Muscle of leg (tissue), 11 donors: ENCODE measurements around the gene EIF3D. TPM values are rescaled to one million over a fixed set of nuclear protein-coding genes. Genes with fewer than 3 reads are reported as not detected.

ENCODE experiments used
- DNase-seq: peaks from one replicate; pipeline ENCODE4 v3.0.0; 2013
- H3K27ac ChIP-seq: one replicate; pipeline ENCODE4 v1.5.1; 2013; ENCODE audit warnings: mild to moderate bottlenecking, low read length, control low read depth
- H3K27me3 ChIP-seq: one replicate; pipeline ENCODE4 v1.6.1; 2013; ENCODE audit warnings: low read length; ENCODE audit not compliant: control insufficient read depth, insufficient read depth
- H3K36me3 ChIP-seq: one replicate; pipeline ENCODE4 v1.6.1; 2013; ENCODE audit warnings: low read length; ENCODE audit not compliant: control insufficient read depth, insufficient read depth
- H3K4me1 ChIP-seq: one replicate; pipeline ENCODE4 v1.6.1; 2013; ENCODE audit warnings: low read length; ENCODE audit not compliant: control insufficient read depth, insufficient read depth
- H3K4me3 ChIP-seq: one replicate; pipeline ENCODE4 v1.5.1; 2013; ENCODE audit warnings: low read length, control low read depth
- H3K9me3 ChIP-seq: replicated peaks from 2 replicates; pipeline ENCODE4 v1.6.1; 2013; ENCODE audit warnings: low read depth, low read length; ENCODE audit not compliant: control insufficient read depth
- WGBS: methylation state at CpG from one replicate; pipeline ENCODE4 v1.1.5; 2013; ENCODE audit warnings: missing lambda C conversion rate; ENCODE audit not compliant: insufficient coverage; 5-methylcytosine and 5-hydroxymethylcytosine counted together
- polyA plus RNA-seq, 8 donors: library from polyadenylated mRNA; unstranded; fragments of 120-200 nt; gene quantifications; one replicate each; pipeline versions ENCODE4 v1.2.1 to v1.2.3, GENCODE V29; 2013; ENCODE audit warnings: inconsistent platforms in 1 of 8, low replicate concordance in 1 of 8; ENCODE audit not compliant: insufficient read length in 8 of 8, insufficient read depth in 1 of 8
- total RNA-seq: library from RNA; stranded (reverse); fragments of 120-200 nt; gene quantifications from one replicate; pipeline ENCODE4 v1.2.4, GENCODE V29; 2013

The EIF3D gene
- total and polyA plus RNA-seq, 9 donors = 170 to 214 (median 190) TPM

- no peak for DNase-seq
- Histone ChIP-seq H3K27ac (no peak overlapping the region), H3K4me1 (peaks cover 21% of the 10 kb centered on the region), H3K9me3 (no peaks in the 10 kb centered on the region), H3K4me3 (no peak overlapping the region), H3K27me3 (peaks cover 19% of the 10 kb centered on the region), H3K36me3 (no peaks in the 10 kb centered on the region)
- WGBS = 67% methylated on average over 5 of the region's 8 CpGs
Measured at GRCh38 chr22:36566720-36567119, 37.8 kb upstream of the EIF3D start.

DNA sequence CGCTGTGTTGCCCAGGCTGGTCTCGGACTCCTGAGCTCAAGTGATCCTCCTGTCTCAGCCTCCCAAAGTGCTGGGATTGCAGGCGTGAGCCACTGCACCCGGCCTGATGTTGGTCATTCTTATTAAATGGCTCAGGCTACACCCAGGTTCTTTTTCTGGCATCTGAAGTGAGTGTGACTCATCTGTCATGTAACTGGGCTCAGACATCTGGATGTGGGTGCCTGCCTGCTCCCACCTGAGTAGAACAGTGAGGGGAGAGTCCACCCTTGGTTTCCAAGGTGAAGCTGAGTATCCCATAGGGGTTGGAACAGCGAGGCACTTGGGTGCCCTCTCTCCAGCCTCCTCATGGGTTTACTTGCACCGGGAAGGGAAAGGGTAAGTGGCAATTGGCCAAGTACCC, 36.7 kb upstream of the EIF3D start:
- WGBS = 75% methylated on average over 5 of the region's 6 CpGs
- Histone ChIP-seq H3K36me3 (no peaks in the 10 kb centered on the region), H3K4me1 (peaks cover 22% of the 10 kb centered on the region), H3K27ac (no peak overlapping the region), H3K9me3 (no peaks in the 10 kb centered on the region), H3K4me3 (no peak overlapping the region), H3K27me3 (peaks cover 23% of the 10 kb centered on the region)
- no peak for DNase-seq

DNA sequence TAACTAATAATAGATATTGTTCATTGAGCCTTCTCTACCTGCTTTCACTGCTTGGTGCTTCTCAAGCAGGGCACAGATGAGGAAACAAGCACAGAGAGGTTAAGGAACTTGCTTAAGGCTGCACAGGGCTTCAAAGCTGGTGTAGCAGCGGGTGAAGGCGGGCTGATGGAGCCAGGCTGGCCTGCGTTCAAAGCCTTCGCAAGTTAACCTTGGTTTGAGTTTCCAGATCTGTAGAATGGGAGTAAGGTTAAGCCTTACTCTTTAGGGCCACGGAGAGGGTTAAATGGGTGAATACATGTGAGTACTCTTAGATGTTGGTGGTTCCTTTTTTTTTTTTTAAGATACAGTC, 36.2 kb upstream of the EIF3D start:
- no peak for DNase-seq
- Histone ChIP-seq H3K9me3 (no peaks in the 10 kb centered on the region), H3K36me3 (no peaks in the 10 kb centered on the region), H3K27ac (peak overlapping the region; percentile 47), H3K4me1 (peaks cover 22% of the 10 kb centered on the region), H3K27me3 (peaks cover 23% of the 10 kb centered on the region), H3K4me3 (no peak overlapping the region)
- 89% methylated on average over 4 of the region's 5 CpGs for WGBS

DNA sequence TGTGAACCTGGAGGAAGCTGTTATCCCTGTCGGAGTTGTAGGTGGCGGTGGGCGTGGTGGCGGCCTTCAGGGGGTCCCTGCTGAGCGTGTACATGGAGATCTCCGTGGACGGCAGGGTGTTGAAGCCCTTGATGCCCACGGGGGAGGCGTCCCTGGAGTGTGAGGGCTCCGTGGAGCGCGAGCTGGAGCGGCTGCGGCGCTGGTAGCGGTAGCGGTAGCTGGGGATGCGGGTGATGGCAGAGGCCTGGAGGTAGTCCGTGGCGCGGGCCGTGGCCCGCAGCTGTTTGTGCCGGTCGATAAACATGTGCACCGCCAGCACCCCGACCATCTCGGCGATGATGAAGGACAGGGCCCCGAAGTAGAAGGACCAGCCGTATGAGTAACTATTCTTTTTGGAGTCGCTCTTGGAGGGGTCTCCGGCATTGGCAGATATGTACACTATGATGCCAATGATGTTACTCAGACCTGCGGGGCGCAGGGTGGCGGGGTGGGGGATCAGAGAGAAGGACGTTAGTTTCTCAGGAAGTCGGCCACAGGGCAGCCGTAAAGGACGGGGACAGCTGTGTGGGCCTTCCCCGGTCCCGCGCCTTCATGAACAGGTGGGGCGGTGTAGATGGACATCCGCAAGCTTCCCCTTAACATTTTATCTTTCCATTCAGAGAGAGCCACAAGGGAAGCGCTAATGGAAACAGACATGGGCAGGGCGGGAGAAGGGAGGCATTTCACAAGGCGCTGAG, 35.6 kb upstream of the EIF3D start:
- WGBS = 74% methylated on average over 38 of the region's 48 CpGs
- Histone ChIP-seq H3K4me3 (no peak overlapping the region), H3K4me1 (peaks cover 22% of the 10 kb centered on the region), H3K27me3 (peaks cover 23% of the 10 kb centered on the region), H3K9me3 (no peaks in the 10 kb centered on the region), H3K27ac (peak overlapping the region; percentile 59), H3K36me3 (no peaks in the 10 kb centered on the region)
- DNase-seq = peak; percentile 59

GRCh38 chr22:36563898-36564297, 34.9 kb upstream of the EIF3D start:
- 50% methylated on average over 2 of the region's 5 CpGs for WGBS
- Histone ChIP-seq H3K9me3 (no peaks in the 10 kb centered on the region), H3K27me3 (peaks cover 23% of the 10 kb centered on the region), H3K36me3 (no peaks in the 10 kb centered on the region), H3K27ac (no peak overlapping the region), H3K4me1 (peaks cover 22% of the 10 kb centered on the region), H3K4me3 (no peak overlapping the region)
- DNase-seq = no peak

- peaks cover 23% of the 10 kb centered on the region for H3K27me3 ChIP-seq
- WGBS = 65% methylated on average over 6 of the region's 12 CpGs
- no peak overlapping the region for H3K4me3 ChIP-seq
- peaks cover 22% of the 10 kb centered on the region for H3K4me1 ChIP-seq
- no peak for DNase-seq
- H3K27ac ChIP-seq = no peak overlapping the region
- no peaks in the 10 kb centered on the region for H3K36me3 ChIP-seq
- no peaks in the 10 kb centered on the region for H3K9me3 ChIP-seq
Measured at GRCh38 chr22:36563444-36563843, 34.5 kb upstream of the EIF3D start.

GRCh38 chr22:36563001-36563400, 34.0 kb upstream of the EIF3D start:
- H3K4me3 ChIP-seq = no peak overlapping the region
- H3K27ac ChIP-seq = no peak overlapping the region
- H3K4me1 ChIP-seq = peaks cover 22% of the 10 kb centered on the region
- no peak for DNase-seq
- no peaks in the 10 kb centered on the region for H3K36me3 ChIP-seq
- H3K27me3 ChIP-seq = peaks cover 23% of the 10 kb centered on the region
- 100% methylated on average over 1 of the region's 3 CpGs for WGBS
- H3K9me3 ChIP-seq = no peaks in the 10 kb centered on the region

- Histone ChIP-seq H3K27me3 (peaks cover 23% of the 10 kb centered on the region), H3K9me3 (no peaks in the 10 kb centered on the region), H3K4me1 (peaks cover 22% of the 10 kb centered on the region), H3K4me3 (no peak overlapping the region), H3K27ac (no peak overlapping the region), H3K36me3 (no peaks in the 10 kb centered on the region)
- WGBS = 75% methylated on average over 8 of the region's 11 CpGs
- DNase-seq = peak; percentile 22
Measured at GRCh38 chr22:36562261-36562835, 33.4 kb upstream of the EIF3D start.

GRCh38 chr22:36561291-36561811, 32.4 kb upstream of the EIF3D start:
- no peak for DNase-seq
- Histone ChIP-seq H3K4me1 (peaks cover 22% of the 10 kb centered on the region), H3K36me3 (no peaks in the 10 kb centered on the region), H3K27ac (no peak overlapping the region), H3K9me3 (no peaks in the 10 kb centered on the region), H3K4me3 (no peak overlapping the region), H3K27me3 (peaks cover 23% of the 10 kb centered on the region)
- 11% methylated on average over 4 of the region's 6 CpGs for WGBS

DNA sequence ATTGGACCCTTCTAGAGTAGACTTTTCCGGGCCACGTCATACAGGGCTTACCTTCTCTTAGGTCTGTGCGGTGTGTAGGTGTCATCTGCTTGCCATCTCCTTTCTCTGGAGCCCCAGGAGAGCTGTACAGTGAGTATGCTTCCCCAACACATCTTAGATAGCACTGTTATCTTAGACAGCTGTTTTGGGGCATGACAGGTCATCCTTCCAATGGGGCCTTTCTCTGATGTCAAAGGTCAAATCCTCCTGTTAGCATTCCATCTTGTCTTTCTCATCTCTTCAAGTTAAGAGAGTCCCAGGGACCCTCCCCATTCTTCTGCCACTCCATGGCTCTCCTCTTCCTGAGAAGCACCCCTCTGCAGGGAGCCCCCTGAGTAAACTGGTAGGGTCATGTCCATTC, 31.0 kb upstream of the EIF3D start:
- H3K4me3 ChIP-seq = no peak overlapping the region
- H3K27me3 ChIP-seq = peaks cover 23% of the 10 kb centered on the region
- H3K36me3 ChIP-seq = no peaks in the 10 kb centered on the region
- no peaks in the 10 kb centered on the region for H3K9me3 ChIP-seq
- H3K4me1 ChIP-seq = peaks cover 19% of the 10 kb centered on the region
- DNase-seq = no peak
- 94% methylated on average over 2 of the region's 3 CpGs for WGBS
- H3K27ac ChIP-seq = no peak overlapping the region
